ENCODE results near the gene ELK3. TPM values are rescaled to one million over a fixed set of nuclear protein-coding genes. Genes with fewer than 3 reads are reported as not detected.

ELK3 gene
- total RNA-seq, 1 experiment from 2014 or later = 34.1 TPM

DNA sequence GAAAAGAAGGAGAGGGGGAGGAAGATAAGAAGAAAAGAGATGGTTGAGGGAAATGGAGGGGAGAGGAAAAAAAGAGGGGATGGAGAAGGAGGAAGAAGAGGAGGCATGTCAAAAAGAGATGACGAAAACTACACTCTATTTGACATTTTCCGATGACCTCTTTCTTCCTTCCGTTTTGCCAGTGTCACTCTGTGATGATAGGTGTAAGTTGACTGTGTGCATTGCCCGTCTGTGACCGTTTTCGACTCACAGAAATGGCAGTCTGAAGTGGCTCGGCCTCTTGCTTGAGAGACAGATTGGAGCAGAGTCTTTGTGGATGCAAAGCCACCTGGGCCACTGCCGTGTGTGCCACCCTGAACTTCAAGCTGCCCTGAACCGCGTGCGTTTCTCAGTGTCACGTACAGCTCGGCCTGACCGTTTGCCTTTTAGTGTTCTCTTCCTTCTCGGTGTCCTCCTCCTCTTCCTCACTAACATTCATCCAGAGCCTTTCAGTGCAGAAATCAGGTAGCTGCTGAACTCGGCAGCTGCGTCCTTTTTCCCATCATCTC is 32.7 kb downstream of the ELK3 start:
- DNase-seq = no peak
- Mint-ChIP-seq H3K36me3 (ENCODE audit: insufficient read depth, unreplicated experiment) (peaks cover 16% of the 10 kb centered on the region), H3K9me3 (ENCODE audit: low read depth, unreplicated experiment) (no peaks in the 10 kb centered on the region), H3K27ac (ENCODE audit: unreplicated experiment) (no peak overlapping the region), H3K4me3 (ENCODE audit: low read depth, unreplicated experiment) (no peak overlapping the region), H3K27me3 (ENCODE audit: unreplicated experiment) (no peaks in the 10 kb centered on the region), H3K4me1 (ENCODE audit: low read depth, unreplicated experiment) (no peaks in the 10 kb centered on the region)
- intact Hi-C loops (cut with micrococcal nuclease; ENCODE audit: unreplicated experiment) = no loop called here
- TF ChIP-seq, protein P1, sequence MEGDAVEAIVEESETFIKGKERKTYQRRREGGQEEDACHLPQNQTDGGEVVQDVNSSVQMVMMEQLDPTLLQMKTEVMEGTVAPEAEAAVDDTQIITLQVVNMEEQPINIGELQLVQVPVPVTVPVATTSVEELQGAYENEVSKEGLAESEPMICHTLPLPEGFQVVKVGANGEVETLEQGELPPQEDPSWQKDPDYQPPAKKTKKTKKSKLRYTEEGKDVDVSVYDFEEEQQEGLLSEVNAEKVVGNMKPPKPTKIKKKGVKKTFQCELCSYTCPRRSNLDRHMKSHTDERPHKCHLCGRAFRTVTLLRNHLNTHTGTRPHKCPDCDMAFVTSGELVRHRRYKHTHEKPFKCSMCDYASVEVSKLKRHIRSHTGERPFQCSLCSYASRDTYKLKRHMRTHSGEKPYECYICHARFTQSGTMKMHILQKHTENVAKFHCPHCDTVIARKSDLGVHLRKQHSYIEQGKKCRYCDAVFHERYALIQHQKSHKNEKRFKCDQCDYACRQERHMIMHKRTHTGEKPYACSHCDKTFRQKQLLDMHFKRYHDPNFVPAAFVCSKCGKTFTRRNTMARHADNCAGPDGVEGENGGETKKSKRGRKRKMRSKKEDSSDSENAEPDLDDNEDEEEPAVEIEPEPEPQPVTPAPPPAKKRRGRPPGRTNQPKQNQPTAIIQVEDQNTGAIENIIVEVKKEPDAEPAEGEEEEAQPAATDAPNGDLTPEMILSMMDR (IDR thresholded peaks at IDR 0.05; ENCODE audit: unreplicated experiment) = no peak
- CTCF ChIA-PET = no interaction called here
- BruUV-seq (replicated peaks) = no TSS peak

DNA sequence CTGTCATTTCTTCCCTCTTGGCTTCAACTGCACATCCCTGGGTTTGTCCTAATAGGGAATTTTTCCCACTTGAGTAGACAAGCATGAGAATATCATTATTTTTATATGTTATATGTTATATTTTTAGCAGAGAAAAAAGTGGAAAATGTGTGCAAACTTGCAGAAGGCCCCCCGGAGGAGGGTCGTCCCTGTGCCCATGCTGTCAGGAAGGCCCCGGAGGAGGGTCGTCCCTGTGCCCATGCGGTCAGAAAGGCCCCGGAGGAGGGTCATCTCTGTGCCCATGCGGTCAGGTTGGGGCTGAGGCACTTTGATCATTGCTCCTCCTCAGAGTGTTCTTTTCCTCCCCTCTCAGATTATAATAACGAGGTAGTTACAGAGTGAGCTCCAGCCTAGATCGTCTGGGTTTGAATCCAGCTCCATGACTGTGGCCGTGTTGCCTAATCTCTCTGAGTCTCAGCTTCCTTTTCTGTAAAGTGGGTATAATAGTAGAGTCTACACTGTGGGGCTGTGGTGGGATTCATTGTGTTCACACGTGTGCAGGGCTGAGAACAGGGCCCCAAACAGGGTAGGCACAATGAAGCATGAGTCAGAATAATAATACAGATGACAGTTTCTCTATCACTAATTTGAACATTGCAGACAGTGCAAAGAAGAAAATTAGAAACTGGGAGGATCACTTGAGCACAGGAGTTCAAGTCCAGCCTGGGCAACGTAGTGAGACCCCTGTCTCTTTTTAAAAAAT is 33.4 kb downstream of the ELK3 start:
- intact Hi-C loops (cut with micrococcal nuclease; ENCODE audit: unreplicated experiment) = no loop called here
- H3K27ac Mint-ChIP-seq (ENCODE audit: unreplicated experiment) = no peak overlapping the region
- no peaks in the 10 kb centered on the region for H3K4me1 Mint-ChIP-seq (ENCODE audit: low read depth, unreplicated experiment)
- no peak for DNase-seq
- CTCF ChIA-PET = no interaction called here
- H3K9me3 Mint-ChIP-seq (ENCODE audit: low read depth, unreplicated experiment) = no peaks in the 10 kb centered on the region
- TF ChIP-seq, protein P1 (IDR thresholded peaks at IDR 0.05; ENCODE audit: unreplicated experiment) = no peak
- no TSS peak for BruUV-seq (replicated peaks)
- H3K36me3 Mint-ChIP-seq (ENCODE audit: insufficient read depth, unreplicated experiment) = peaks cover 16% of the 10 kb centered on the region
- no peak overlapping the region for H3K4me3 Mint-ChIP-seq (ENCODE audit: low read depth, unreplicated experiment)
- no peaks in the 10 kb centered on the region for H3K27me3 Mint-ChIP-seq (ENCODE audit: unreplicated experiment)

DNA sequence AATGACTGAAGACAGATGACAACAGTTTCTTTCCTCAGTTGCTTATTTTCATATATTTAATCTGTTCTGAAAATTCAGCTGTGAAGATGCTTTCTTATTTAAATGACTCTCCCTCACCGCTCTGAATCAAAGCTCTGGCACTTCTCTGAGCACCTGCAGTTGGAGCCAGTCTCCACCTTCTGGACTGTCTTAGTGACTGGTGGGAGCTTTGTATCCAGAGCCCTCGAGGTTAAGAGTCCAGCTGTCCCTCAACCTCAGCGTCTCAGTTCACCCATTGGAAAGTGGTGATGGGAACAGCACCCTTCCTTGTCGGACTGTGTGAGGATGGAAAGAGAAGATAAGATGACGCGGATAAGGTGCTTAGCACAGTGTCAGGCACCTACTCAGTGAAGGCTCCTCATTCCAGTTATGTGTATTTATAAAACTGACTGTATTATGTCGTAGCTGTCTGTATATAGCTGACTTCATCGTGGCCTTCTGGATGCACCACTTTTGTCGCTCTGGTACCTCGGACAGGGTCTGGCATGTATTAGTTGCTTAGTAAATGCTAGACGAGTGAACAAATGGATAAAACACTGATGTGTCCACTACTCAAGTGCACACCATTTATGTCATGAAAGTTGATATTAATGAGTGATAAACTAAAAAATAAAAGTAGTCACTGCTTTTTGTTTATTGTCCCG is 34.5 kb downstream of the ELK3 start:
- Mint-ChIP-seq H3K4me1 (ENCODE audit: low read depth, unreplicated experiment) (no peaks in the 10 kb centered on the region), H3K9me3 (ENCODE audit: low read depth, unreplicated experiment) (no peaks in the 10 kb centered on the region), H3K27me3 (ENCODE audit: unreplicated experiment) (no peaks in the 10 kb centered on the region), H3K27ac (ENCODE audit: unreplicated experiment) (no peak overlapping the region), H3K4me3 (ENCODE audit: low read depth, unreplicated experiment) (no peak overlapping the region), H3K36me3 (ENCODE audit: insufficient read depth, unreplicated experiment) (peaks cover 12% of the 10 kb centered on the region)
- no peak for DNase-seq
- intact Hi-C loops (cut with micrococcal nuclease; ENCODE audit: unreplicated experiment) = no loop called here
- CTCF ChIA-PET = no interaction called here
- TF ChIP-seq, protein P1 (IDR thresholded peaks at IDR 0.05; ENCODE audit: unreplicated experiment) = no peak
- no TSS peak for BruUV-seq (replicated peaks)

DNA sequence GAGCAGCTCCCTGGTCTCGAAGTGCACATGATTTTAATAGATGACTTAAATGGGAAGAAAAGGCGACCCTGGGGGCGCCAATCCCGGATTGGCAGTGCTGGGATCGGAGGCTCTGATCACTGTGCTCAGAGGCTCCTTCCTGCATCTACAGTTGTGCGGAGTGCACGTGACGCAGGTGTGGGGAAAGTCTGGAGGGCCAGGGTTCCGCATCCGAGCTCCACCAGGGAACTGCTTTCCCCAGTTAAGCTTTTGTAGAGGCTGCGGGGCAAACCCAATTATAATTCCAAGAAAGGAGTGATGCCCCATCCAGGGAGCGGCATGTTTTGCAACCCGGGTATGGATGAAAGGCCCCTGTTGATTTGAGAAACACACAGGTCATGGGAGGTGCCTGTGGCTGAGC is 36.5 kb downstream of the ELK3 start:
- no peak for DNase-seq
- H3K4me3 Mint-ChIP-seq (ENCODE audit: low read depth, unreplicated experiment) = no peak overlapping the region
- H3K4me1 Mint-ChIP-seq (ENCODE audit: low read depth, unreplicated experiment) = no peaks in the 10 kb centered on the region
- no peak overlapping the region for H3K27ac Mint-ChIP-seq (ENCODE audit: unreplicated experiment)
- H3K27me3 Mint-ChIP-seq (ENCODE audit: unreplicated experiment) = no peaks in the 10 kb centered on the region
- CTCF ChIA-PET = no interaction called here
- no TSS peak for BruUV-seq (replicated peaks)
- H3K9me3 Mint-ChIP-seq (ENCODE audit: low read depth, unreplicated experiment) = no peaks in the 10 kb centered on the region
- intact Hi-C loops (cut with micrococcal nuclease; ENCODE audit: unreplicated experiment) = no loop called here
- peaks cover 9% of the 10 kb centered on the region for H3K36me3 Mint-ChIP-seq (ENCODE audit: insufficient read depth, unreplicated experiment)
- TF ChIP-seq, protein P1 (IDR thresholded peaks at IDR 0.05; ENCODE audit: unreplicated experiment) = no peak

All from Calu3 (cell line).